ENCODE measurements around the gene ZNF81. TPM values are rescaled to one million over a fixed set of nuclear protein-coding genes. Genes with fewer than 3 reads are reported as not detected.
A peak's percentile ranks its signal among the peaks of the same experiment; 100 is the strongest.
"Not testable (repeated sequence)": the region's sequence is repeated elsewhere in the genome, so short reads cannot be mapped to it uniquely, and the experiment has no call there.

ZNF81 gene
- total RNA-seq, 1 donor from 2014 or later: 11.0 TPM

DNA sequence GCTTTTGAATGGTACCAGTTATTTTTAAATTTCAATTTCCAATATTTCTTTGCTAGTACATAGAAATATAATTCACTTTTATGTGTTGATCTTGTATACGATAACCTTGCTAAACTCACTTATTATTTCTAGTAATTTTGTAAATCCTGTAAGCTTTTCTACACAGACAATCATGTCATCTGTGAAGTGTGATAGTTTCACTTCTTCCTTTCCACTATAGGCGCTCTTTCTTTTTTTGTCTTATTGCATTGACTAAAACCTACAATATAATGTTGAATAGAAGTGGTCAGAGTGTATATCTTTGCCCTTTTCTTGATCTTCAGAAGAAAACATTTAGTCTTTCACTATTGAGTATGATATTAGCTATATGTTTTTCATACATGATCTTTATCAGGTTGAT is 90.5 kb downstream of the ZNF81 start:
- H3K27me3 Mint-ChIP-seq: no peaks in the 10 kb centered on the region
- no peak for ATAC-seq (ENCODE audit: low read depth)
- no peaks in the 10 kb centered on the region for H3K9me3 Mint-ChIP-seq
- H3K4me1 Mint-ChIP-seq: peaks cover 16% of the 10 kb centered on the region
- H3K27ac Mint-ChIP-seq: no peak overlapping the region
- DNase-seq: no peak
- ChIA-PET CTCF (no interaction called here), POLR2A (no interaction called here)
- H3K4me3 Mint-ChIP-seq: no peak overlapping the region
- intact Hi-C loops (cut with micrococcal nuclease): no loop called here
- H3K36me3 Mint-ChIP-seq (ENCODE audit: low read depth): no peaks in the 10 kb centered on the region
- TF ChIP-seq, protein P1, sequence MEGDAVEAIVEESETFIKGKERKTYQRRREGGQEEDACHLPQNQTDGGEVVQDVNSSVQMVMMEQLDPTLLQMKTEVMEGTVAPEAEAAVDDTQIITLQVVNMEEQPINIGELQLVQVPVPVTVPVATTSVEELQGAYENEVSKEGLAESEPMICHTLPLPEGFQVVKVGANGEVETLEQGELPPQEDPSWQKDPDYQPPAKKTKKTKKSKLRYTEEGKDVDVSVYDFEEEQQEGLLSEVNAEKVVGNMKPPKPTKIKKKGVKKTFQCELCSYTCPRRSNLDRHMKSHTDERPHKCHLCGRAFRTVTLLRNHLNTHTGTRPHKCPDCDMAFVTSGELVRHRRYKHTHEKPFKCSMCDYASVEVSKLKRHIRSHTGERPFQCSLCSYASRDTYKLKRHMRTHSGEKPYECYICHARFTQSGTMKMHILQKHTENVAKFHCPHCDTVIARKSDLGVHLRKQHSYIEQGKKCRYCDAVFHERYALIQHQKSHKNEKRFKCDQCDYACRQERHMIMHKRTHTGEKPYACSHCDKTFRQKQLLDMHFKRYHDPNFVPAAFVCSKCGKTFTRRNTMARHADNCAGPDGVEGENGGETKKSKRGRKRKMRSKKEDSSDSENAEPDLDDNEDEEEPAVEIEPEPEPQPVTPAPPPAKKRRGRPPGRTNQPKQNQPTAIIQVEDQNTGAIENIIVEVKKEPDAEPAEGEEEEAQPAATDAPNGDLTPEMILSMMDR (IDR thresholded peaks at IDR 0.05): no peak

DNA sequence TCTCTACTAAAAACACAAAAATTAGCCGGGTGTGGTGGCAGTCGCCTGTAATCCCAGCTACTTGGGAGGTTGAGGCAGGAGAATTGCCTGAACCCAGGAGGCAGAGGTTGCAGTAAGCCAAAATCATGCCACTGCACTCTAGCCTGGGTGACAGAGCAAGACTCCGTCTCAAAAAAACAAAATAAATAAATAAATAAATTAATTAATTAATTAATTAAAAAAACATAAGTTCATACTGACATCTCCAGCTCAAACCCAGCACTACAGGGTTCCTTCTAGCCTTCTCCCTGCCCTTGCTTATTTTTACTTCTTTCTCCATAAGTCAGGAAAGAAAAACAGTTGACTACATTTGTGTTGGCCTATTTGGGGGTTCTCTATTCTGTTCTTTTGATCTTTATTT is 95.3 kb downstream of the ZNF81 start:
- H3K4me1 Mint-ChIP-seq: peaks cover 19% of the 10 kb centered on the region
- H3K27me3 Mint-ChIP-seq; CTCF ChIA-PET; H3K27ac Mint-ChIP-seq; H3K4me3 Mint-ChIP-seq; ATAC-seq (ENCODE audit: low read depth); DNase-seq; H3K9me3 Mint-ChIP-seq; intact Hi-C loops (cut with micrococcal nuclease); H3K36me3 Mint-ChIP-seq (ENCODE audit: low read depth): not testable (repeated sequence)
- POLR2A ChIA-PET: interaction anchor here (0.7 kb wide), 1 partner anchor 231 kb away, joined by 3 read pairs; no protein-coding TSS in a partner anchor

DNA sequence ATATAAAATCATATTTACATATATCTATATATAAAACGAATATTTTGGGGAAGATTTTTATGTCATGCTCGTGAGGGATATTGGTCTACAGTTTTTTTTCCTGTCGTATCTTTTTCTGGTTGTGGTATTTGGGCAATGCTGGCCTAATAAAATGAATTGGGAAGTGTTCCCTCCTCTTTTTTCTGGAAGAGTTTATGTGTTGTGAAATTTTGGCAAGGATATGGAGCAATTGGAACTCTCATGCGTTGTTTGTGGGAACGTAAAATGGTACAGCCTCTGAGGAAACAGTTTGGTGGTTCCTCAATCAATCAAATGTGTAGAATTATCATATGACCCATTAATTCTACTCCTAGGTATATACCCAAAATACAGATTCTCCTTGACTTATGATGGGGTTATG is 97.2 kb downstream of the ZNF81 start:
- Mint-ChIP-seq H3K4me3 (no peak overlapping the region), H3K9me3 (no peaks in the 10 kb centered on the region), H3K4me1 (peaks cover 8% of the 10 kb centered on the region), H3K27ac (no peak overlapping the region), H3K27me3 (no peaks in the 10 kb centered on the region), H3K36me3 (ENCODE audit: low read depth) (no peaks in the 10 kb centered on the region)
- intact Hi-C loops (cut with micrococcal nuclease): no loop called here
- DNase-seq: no peak
- POLR2A ChIA-PET: no interaction called here
- no peak for ATAC-seq (ENCODE audit: low read depth)
- CTCF ChIA-PET: no interaction called here
- TF ChIP-seq, protein P1 (IDR thresholded peaks at IDR 0.05): no peak

DNA sequence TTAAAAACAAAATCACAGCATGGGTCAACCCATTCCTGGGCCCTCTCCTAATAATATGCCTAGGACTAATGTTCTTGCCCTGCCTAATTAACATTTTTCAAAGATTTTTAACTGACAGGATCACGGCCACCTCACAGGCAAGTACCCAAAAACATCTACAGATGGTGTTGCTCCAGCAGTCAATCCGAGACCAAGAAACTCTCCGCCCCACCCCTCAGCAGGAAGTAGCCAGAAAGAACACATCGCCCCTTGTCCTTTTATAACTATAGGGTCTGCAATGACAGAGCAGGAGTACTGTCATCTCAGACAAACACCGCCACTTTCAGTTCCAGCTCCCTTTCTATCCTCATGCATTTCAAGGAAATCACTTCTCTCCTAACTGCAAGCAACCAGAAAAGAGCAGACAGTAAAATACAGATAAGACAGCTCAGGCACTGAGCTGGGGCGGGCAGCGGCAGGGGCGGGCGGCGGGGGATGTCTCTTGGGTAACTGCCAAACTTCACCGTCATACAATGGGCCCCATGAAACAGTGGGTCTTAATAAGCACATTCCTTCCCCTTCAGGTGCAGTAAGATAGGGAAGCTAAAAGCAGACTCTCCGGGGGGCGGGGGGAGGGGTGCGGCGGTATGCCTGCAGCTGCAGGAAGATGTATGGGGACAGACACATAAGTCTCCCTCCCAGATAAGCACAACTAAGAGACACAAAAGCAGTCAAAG is 99.7 kb downstream of the ZNF81 start:
- intact Hi-C loops (cut with micrococcal nuclease): no loop called here
- H3K36me3 Mint-ChIP-seq (ENCODE audit: low read depth): no peaks in the 10 kb centered on the region
- ATAC-seq (ENCODE audit: low read depth) (peak; percentile 56), DNase-seq (no peak)
- H3K9me3 Mint-ChIP-seq: peaks cover 2% of the 10 kb centered on the region
- ChIA-PET CTCF (no interaction called here), POLR2A (no interaction called here)
- no peaks in the 10 kb centered on the region for H3K27me3 Mint-ChIP-seq
- peak overlapping the region; percentile 71 for H3K27ac Mint-ChIP-seq
- H3K4me3 Mint-ChIP-seq: peak overlapping the region; percentile 81
- TF ChIP-seq, protein P1 (IDR thresholded peaks at IDR 0.05): no peak
- peaks cover 8% of the 10 kb centered on the region for H3K4me1 Mint-ChIP-seq

DNA sequence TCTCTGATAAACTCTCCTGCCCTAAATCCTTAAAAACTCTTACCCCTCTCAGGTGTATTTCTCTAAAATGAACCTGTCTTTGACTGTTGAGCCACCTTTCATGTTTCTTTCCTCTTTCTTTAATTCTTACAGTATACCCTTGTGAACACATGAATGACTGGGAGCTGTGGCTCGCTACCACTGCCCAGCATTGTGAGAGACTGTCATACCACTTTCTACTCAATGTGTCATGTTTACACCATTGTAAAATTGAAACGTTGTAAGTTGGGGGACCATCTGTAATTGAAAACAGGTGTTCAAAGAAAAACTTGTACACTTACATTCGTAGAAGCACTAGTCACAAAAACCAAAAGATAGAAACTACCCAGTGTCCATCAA is 100.2 kb downstream of the ZNF81 start:
- Mint-ChIP-seq H3K27me3 (no peaks in the 10 kb centered on the region), H3K9me3 (peaks cover 2% of the 10 kb centered on the region), H3K27ac (no peak overlapping the region), H3K4me3 (peak overlapping the region; percentile 81), H3K4me1 (peaks cover 8% of the 10 kb centered on the region), H3K36me3 (ENCODE audit: low read depth) (no peaks in the 10 kb centered on the region)
- DNase-seq: no peak
- intact Hi-C loops (cut with micrococcal nuclease): no loop called here
- TF ChIP-seq, protein P1 (IDR thresholded peaks at IDR 0.05): no peak
- no peak for ATAC-seq (ENCODE audit: low read depth)
- ChIA-PET POLR2A (no interaction called here), CTCF (no interaction called here)

DNA sequence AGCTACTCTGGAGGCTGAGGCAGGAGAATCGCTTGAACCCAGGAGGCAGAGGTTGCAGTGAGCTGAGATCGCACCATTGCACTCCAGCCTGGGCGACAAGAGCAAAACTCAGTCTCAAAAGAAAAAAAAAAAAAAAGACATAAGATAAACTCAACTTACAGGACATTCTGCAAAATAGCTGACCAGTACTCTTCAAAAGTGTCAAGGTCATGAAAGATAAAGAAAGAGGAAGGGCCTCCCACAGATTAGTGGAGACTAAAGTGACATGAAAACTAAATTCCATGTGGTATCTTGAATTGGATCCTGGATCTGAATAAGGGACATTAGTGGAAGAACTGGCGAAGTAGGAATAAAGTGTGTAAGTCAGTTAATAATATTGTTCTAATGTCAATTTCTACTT is 103.7 kb downstream of the ZNF81 start:
- Mint-ChIP-seq H3K36me3 (ENCODE audit: low read depth) (no peaks in the 10 kb centered on the region), H3K4me3 (no peak overlapping the region), H3K4me1 (peaks cover 8% of the 10 kb centered on the region), H3K27me3 (no peaks in the 10 kb centered on the region), H3K9me3 (peaks cover 5% of the 10 kb centered on the region), H3K27ac (no peak overlapping the region)
- TF ChIP-seq, protein P1 (IDR thresholded peaks at IDR 0.05): no peak
- DNase-seq: no peak
- ChIA-PET CTCF (no interaction called here), POLR2A (no interaction called here)
- no peak for ATAC-seq (ENCODE audit: low read depth)
- intact Hi-C loops (cut with micrococcal nuclease): no loop called here
